T-helper 2 cell treated with Interferon-gamma antibody and Interleukin-4, amounts not matched to agents 5 μg/mL and 100 μg/mL, for 36 hours (primary cell): ENCODE results near the gene SGMS2.

Experiments
- DNase-seq: peaks from one replicate; pipeline ENCODE4 v3.0.0; 2021; ENCODE audit warnings: low spot score
- H3K27ac Mint-ChIP-seq: one replicate; pipeline ENCODE4 v1.8.0; 2021; ENCODE audit warnings: mild to moderate bottlenecking, mixed read lengths
- H3K27me3 Mint-ChIP-seq: one replicate; pipeline ENCODE4 v1.8.0; 2021; ENCODE audit warnings: low read depth, mixed read lengths
- H3K36me3 Mint-ChIP-seq: one replicate; pipeline ENCODE4 v1.8.0; 2021; ENCODE audit warnings: low read depth, mixed read lengths
- H3K4me1 Mint-ChIP-seq: one replicate; pipeline ENCODE4 v1.8.0; 2021; ENCODE audit warnings: low read depth, mixed read lengths
- H3K4me3 Mint-ChIP-seq: one replicate; pipeline ENCODE4 v1.8.0; 2022; ENCODE audit warnings: mild to moderate bottlenecking, moderate library complexity, mixed read lengths
- H3K9me3 Mint-ChIP-seq: one replicate; pipeline ENCODE4 v1.8.0; 2021; ENCODE audit warnings: mixed read lengths

The SGMS2 gene

GRCh38 chr4:107824350-107825071 lies at the start of gene SGMS2:
TSS of gene SGMS2 (plus strand) at chr4:107824932. CDS start at chr4:107895554, 70,622 bp downstream.
- peak; percentile 76 for DNase-seq
- Mint-ChIP-seq H3K9me3 (no peaks in the 10 kb centered on the region), H3K27me3 (peaks cover 64% of the 10 kb centered on the region), H3K36me3 (no peaks in the 10 kb centered on the region), H3K4me1 (peaks cover 5% of the 10 kb centered on the region), H3K27ac (peak within 1 kb of the TSS; percentile 67), H3K4me3 (peak within 1 kb of the TSS; percentile 80)

- Mint-ChIP-seq H3K36me3 (no peaks in the 10 kb centered on the region), H3K4me3 (no peak overlapping the region), H3K9me3 (peaks cover 18% of the 10 kb centered on the region), H3K27me3 (peaks cover 2% of the 10 kb centered on the region), H3K4me1 (no peaks in the 10 kb centered on the region), H3K27ac (no peak overlapping the region)
- no peak for DNase-seq
Measured at GRCh38 chr4:107777890-107778289, 46.8 kb upstream of the SGMS2 start.

- H3K4me3 Mint-ChIP-seq, result no peak overlapping the region
Measured at GRCh38 chr4:107778784-107779530, 45.8 kb upstream of the SGMS2 start.

GRCh38 chr4:107780665-107781064 lies 44.1 kb upstream of the SGMS2 start:
- no peaks in the 10 kb centered on the region for H3K4me1 Mint-ChIP-seq
- DNase-seq, result no peak
- H3K27ac Mint-ChIP-seq, result no peak overlapping the region
- no peaks in the 10 kb centered on the region for H3K36me3 Mint-ChIP-seq
- H3K27me3 Mint-ChIP-seq, result peaks cover 2% of the 10 kb centered on the region
- H3K4me3 Mint-ChIP-seq, result no peak overlapping the region
- peaks cover 20% of the 10 kb centered on the region for H3K9me3 Mint-ChIP-seq

More at GRCh38 chr4:107778784-107779530, 45.8 kb upstream of the SGMS2 start:
- Mint-ChIP-seq H3K27ac (no peak overlapping the region), H3K4me1 (no peaks in the 10 kb centered on the region), H3K9me3 (peaks cover 20% of the 10 kb centered on the region), H3K27me3 (peaks cover 2% of the 10 kb centered on the region), H3K36me3 (no peaks in the 10 kb centered on the region)
- DNase-seq, result no peak

GRCh38 chr4:107791902-107792301 lies 32.8 kb upstream of the SGMS2 start:
- Mint-ChIP-seq H3K27ac (no peak overlapping the region), H3K36me3 (no peaks in the 10 kb centered on the region), H3K4me1 (no peaks in the 10 kb centered on the region), H3K4me3 (no peak overlapping the region), H3K9me3 (no peaks in the 10 kb centered on the region), H3K27me3 (peaks cover 12% of the 10 kb centered on the region)
- no peak for DNase-seq

GRCh38 chr4:107792711-107793110 lies 32.0 kb upstream of the SGMS2 start:
- Mint-ChIP-seq H3K9me3 (no peaks in the 10 kb centered on the region), H3K36me3 (no peaks in the 10 kb centered on the region), H3K4me1 (no peaks in the 10 kb centered on the region), H3K27me3 (peaks cover 12% of the 10 kb centered on the region), H3K27ac (no peak overlapping the region), H3K4me3 (no peak overlapping the region)
- no peak for DNase-seq

- peaks cover 12% of the 10 kb centered on the region for H3K27me3 Mint-ChIP-seq
- no peak overlapping the region for H3K27ac Mint-ChIP-seq
- H3K36me3 Mint-ChIP-seq, result no peaks in the 10 kb centered on the region
- H3K4me1 Mint-ChIP-seq, result no peaks in the 10 kb centered on the region
- no peak overlapping the region for H3K4me3 Mint-ChIP-seq
- H3K9me3 Mint-ChIP-seq, result no peaks in the 10 kb centered on the region
- no peak for DNase-seq
Measured at GRCh38 chr4:107793996-107794395, 30.7 kb upstream of the SGMS2 start.

- no peak for DNase-seq
- no peak overlapping the region for H3K27ac Mint-ChIP-seq
- no peak overlapping the region for H3K4me3 Mint-ChIP-seq
- peaks cover 13% of the 10 kb centered on the region for H3K27me3 Mint-ChIP-seq
- no peaks in the 10 kb centered on the region for H3K36me3 Mint-ChIP-seq
- no peaks in the 10 kb centered on the region for H3K9me3 Mint-ChIP-seq
- no peaks in the 10 kb centered on the region for H3K4me1 Mint-ChIP-seq
Measured at GRCh38 chr4:107799669-107800450, 24.9 kb upstream of the SGMS2 start.

- Mint-ChIP-seq H3K27me3 (peaks cover 11% of the 10 kb centered on the region), H3K9me3 (no peaks in the 10 kb centered on the region), H3K4me1 (no peaks in the 10 kb centered on the region), H3K36me3 (no peaks in the 10 kb centered on the region), H3K27ac (no peak overlapping the region), H3K4me3 (no peak overlapping the region)
- DNase-seq, result no peak
Measured at GRCh38 chr4:107800706-107801105, 24.0 kb upstream of the SGMS2 start.

- Mint-ChIP-seq H3K9me3 (no peaks in the 10 kb centered on the region), H3K27ac (no peak overlapping the region), H3K4me1 (no peaks in the 10 kb centered on the region), H3K4me3 (no peak overlapping the region), H3K27me3 (peaks cover 5% of the 10 kb centered on the region), H3K36me3 (no peaks in the 10 kb centered on the region)
- DNase-seq, result no peak
Measured at GRCh38 chr4:107801766-107802211, 22.9 kb upstream of the SGMS2 start.

GRCh38 chr4:107804956-107805355 lies 19.8 kb upstream of the SGMS2 start:
- no peak overlapping the region for H3K27ac Mint-ChIP-seq
- H3K9me3 Mint-ChIP-seq, result no peaks in the 10 kb centered on the region
- no peak overlapping the region for H3K4me3 Mint-ChIP-seq
- DNase-seq, result no peak
- H3K4me1 Mint-ChIP-seq, result no peaks in the 10 kb centered on the region
- peaks cover 5% of the 10 kb centered on the region for H3K27me3 Mint-ChIP-seq
- no peaks in the 10 kb centered on the region for H3K36me3 Mint-ChIP-seq

GRCh38 chr4:107806196-107806595 lies 18.5 kb upstream of the SGMS2 start:
- no peaks in the 10 kb centered on the region for H3K9me3 Mint-ChIP-seq
- peaks cover 6% of the 10 kb centered on the region for H3K27me3 Mint-ChIP-seq
- H3K4me1 Mint-ChIP-seq, result no peaks in the 10 kb centered on the region
- DNase-seq, result no peak
- H3K27ac Mint-ChIP-seq, result no peak overlapping the region
- H3K4me3 Mint-ChIP-seq, result no peak overlapping the region
- no peaks in the 10 kb centered on the region for H3K36me3 Mint-ChIP-seq

- Mint-ChIP-seq H3K4me3 (no peak overlapping the region), H3K9me3 (no peaks in the 10 kb centered on the region), H3K27me3 (peaks cover 6% of the 10 kb centered on the region), H3K36me3 (no peaks in the 10 kb centered on the region), H3K27ac (no peak overlapping the region), H3K4me1 (no peaks in the 10 kb centered on the region)
- no peak for DNase-seq
Measured at GRCh38 chr4:107808572-107808971, 16.2 kb upstream of the SGMS2 start.

- DNase-seq, result no peak
- no peaks in the 10 kb centered on the region for H3K36me3 Mint-ChIP-seq
Measured at GRCh38 chr4:107809210-107809609, 15.5 kb upstream of the SGMS2 start.

More at GRCh38 chr4:107809210-107809609, 15.5 kb upstream of the SGMS2 start:
- Mint-ChIP-seq H3K4me3 (no peak overlapping the region), H3K4me1 (no peaks in the 10 kb centered on the region), H3K27me3 (peaks cover 4% of the 10 kb centered on the region), H3K9me3 (no peaks in the 10 kb centered on the region), H3K27ac (no peak overlapping the region)
